OCI-LY7 (cell line): ENCODE measurements around the gene SLAMF1. TPM values are rescaled to one million over a fixed set of nuclear protein-coding genes. Genes with fewer than 3 reads are reported as not detected.
"Not testable (repeated sequence)": the region's sequence is repeated elsewhere in the genome, so short reads cannot be mapped to it uniquely, and the experiment has no call there.

Source experiments
- BruUV-seq: library from RNA; stranded (reverse); fragments of 400-500 nt; replicated peaks from 2 replicates; lab custom pipeline; 2021; lab: Mats Ljungman, UMichigan
- CTCF ChIA-PET: fragments of 300-600 bp; sonication (Branson Sonifier 250); formaldehyde crosslinking; loops from one replicate; lab custom pipeline; 2022; ENCODE audit warnings: antibody characterized with exemption; ENCODE audit not compliant: unreplicated experiment; lab: Charles Lee
- POLR2A ChIA-PET: fragments of 300-600 bp; sonication (Branson Sonifier 250); formaldehyde crosslinking; loops from one replicate; lab custom pipeline; 2022; ENCODE audit warnings: antibody characterized with exemption; lab: Charles Lee
- DNase-seq: peaks from one replicate; pipeline ENCODE4 v3.0.0-alpha.2; 2015; ENCODE audit warnings: low spot score
- H2AFZ ChIP-seq: fragments of 200-600 bp; sonication (generic), shearing (Covaris generic); 2 replicates; pipeline ENCODE4 v1.6.1; 2014; ENCODE audit warnings: mild to moderate bottlenecking, antibody characterized with exemption, low read length, moderate library complexity
- H3K27ac ChIP-seq: fragments of 200-600 bp; sonication (generic); 2 replicates; pipeline ENCODE4 v1.5.1; 2014; ENCODE audit warnings: mixed run types, low read depth, mild to moderate bottlenecking, moderate library complexity, low read length, inconsistent platforms; ENCODE audit not compliant: poor library complexity, severe bottlenecking
- H3K36me3 ChIP-seq: fragments of 200-600 bp; sonication (generic); 2 replicates; pipeline ENCODE4 v1.6.1; 2014; ENCODE audit warnings: mild to moderate bottlenecking, antibody characterized with exemption, low read length, moderate library complexity, mixed read lengths; ENCODE audit not compliant: insufficient read depth
- H3K4me1 ChIP-seq: fragments of 200-600 bp; sonication (generic); 2 replicates; pipeline ENCODE4 v1.5.1; 2014; ENCODE audit warnings: mild to moderate bottlenecking, low read length; ENCODE audit not compliant: insufficient read depth, poor library complexity, severe bottlenecking
- H3K4me2 ChIP-seq: fragments of 200-600 bp; sonication (generic); 2 replicates; pipeline ENCODE4 v1.6.1; 2014; ENCODE audit warnings: mild to moderate bottlenecking, low read length
- H3K4me3 ChIP-seq: fragments of 200-600 bp; sonication (generic); 2 replicates; pipeline ENCODE4 v1.5.1; 2014; ENCODE audit warnings: mild to moderate bottlenecking, low read depth, low read length; ENCODE audit not compliant: poor library complexity, severe bottlenecking
- H3K79me2 ChIP-seq: fragments of 200-600 bp; sonication (generic); 2 replicates; pipeline ENCODE4 v1.6.1; 2016; ENCODE audit warnings: low read depth, mild to moderate bottlenecking, low read length, moderate library complexity, mixed read lengths; ENCODE audit not compliant: insufficient read depth
- H3K9me2 ChIP-seq: fragments of 200-600 bp; sonication (generic); 2 replicates; pipeline ENCODE4 v1.6.1; 2016; ENCODE audit warnings: mild to moderate bottlenecking, low read length, mixed read lengths; ENCODE audit not compliant: insufficient read depth
- H3K9me3 ChIP-seq: fragments of 200-600 bp; sonication (generic); 2 replicates; pipeline ENCODE4 v1.6.1; 2014; ENCODE audit warnings: mild to moderate bottlenecking, mixed run types, low read length, mixed read lengths
- H4K20me1 ChIP-seq: fragments of 200-600 bp; sonication (generic); 2 replicates; pipeline ENCODE4 v1.6.1; 2014; ENCODE audit warnings: mild to moderate bottlenecking, antibody characterized with exemption, low read length, moderate library complexity, mixed read lengths; ENCODE audit not compliant: insufficient read depth
- EZH2phosphoT487 ChIP-seq: fragments of 200-600 bp; sonication (generic); IDR thresholded peaks from 2 replicates; pipeline ENCODE4 v1.6.1; 2018; ENCODE audit warnings: low read depth, borderline replicate concordance, mild to moderate bottlenecking, mixed run types, antibody characterized with exemption, low read length, moderate library complexity, mixed read lengths
- intact Hi-C: fragments of 100-400 bp; cut with micrococcal nuclease; formaldehyde crosslinking; loops from one replicate; pipeline ENCODE4 v1.10.0; 2022; ENCODE audit not compliant: unreplicated experiment
- total RNA-seq, 2 experiments: library from RNA; depleted of rRNA in 1 of 2; stranded (reverse); fragments of >200 nt in 1 of 2; shearing (Covaris generic) in 1 of 2; gene quantifications; 2 replicates each; pipeline ENCODE4 v1.2.3, GENCODE V29; 2014 to 2022
- TF ChIP-seq, protein P1 (sequence below): fragments of 200-600 bp; sonication (generic); conservative IDR thresholded peaks from 2 replicates; pipeline ENCODE4 v1.5.1; 2014; ENCODE audit warnings: mild to moderate bottlenecking, antibody characterized with exemption, low read length, moderate library complexity, mixed read lengths

The SLAMF1 gene
- total RNA-seq, 2 experiments from 2014 or later = 0.32 to 0.72 TPM

DNA sequence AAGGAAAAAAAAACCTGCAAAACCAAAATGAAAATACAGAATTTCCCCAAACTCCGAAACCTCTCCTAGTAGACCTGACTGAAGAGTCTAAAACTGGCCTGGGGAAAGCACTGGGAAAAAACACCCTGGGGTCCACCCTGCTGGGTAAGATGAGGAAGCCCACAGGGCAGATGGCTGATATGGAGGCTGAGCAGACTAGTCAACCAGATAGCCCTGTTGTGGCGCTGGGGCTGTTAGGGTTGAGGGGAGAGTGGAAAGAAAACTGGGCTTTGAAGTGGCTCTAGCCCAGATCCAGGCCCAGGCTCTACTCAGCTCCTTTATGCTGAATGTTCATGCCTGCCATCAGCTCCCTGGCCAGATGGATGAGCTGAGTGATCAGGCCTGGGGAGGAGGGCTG lies 6.8 kb upstream of the SLAMF1 start:
- Histone ChIP-seq H3K4me3 (peak overlapping the region; percentile 61), H2AFZ (no peak overlapping the region), H3K36me3 (peaks cover 4% of the 10 kb centered on the region; the same call in 1 of the 2 replicates), H4K20me1 (no peaks in the 10 kb centered on the region), H3K4me2 (peak overlapping the region; percentile 71), H3K9me2 (no peaks in the 10 kb centered on the region), H3K79me2 (no peaks in the 10 kb centered on the region; the same call in 1 of the 2 replicates), H3K4me1 (peaks cover 86% of the 10 kb centered on the region), H3K9me3 (peaks cover 4% of the 10 kb centered on the region; the same call in 1 of the 2 replicates), H3K27ac (peak overlapping the region; percentile 81)
- ChIA-PET CTCF (interaction anchor here (1.0 kb wide), 1 partner anchor 35 kb away, joined by 3 read pairs; no protein-coding TSS in a partner anchor), POLR2A (interaction anchor here (0.6 to 1.4 kb wide), 7 partner anchors 11 to 523 kb away, joined by 3 to 6 read pairs (median 4); no protein-coding TSS in a partner anchor)
- intact Hi-C loops = loop anchor here (2.0 kb wide), 2 partner anchors 29 to 57 kb away; partner anchors contain the start of gene CD48
- BruUV-seq = no TSS peak
- DNase-seq = peak; percentile 73
- TF ChIP-seq, protein P1, sequence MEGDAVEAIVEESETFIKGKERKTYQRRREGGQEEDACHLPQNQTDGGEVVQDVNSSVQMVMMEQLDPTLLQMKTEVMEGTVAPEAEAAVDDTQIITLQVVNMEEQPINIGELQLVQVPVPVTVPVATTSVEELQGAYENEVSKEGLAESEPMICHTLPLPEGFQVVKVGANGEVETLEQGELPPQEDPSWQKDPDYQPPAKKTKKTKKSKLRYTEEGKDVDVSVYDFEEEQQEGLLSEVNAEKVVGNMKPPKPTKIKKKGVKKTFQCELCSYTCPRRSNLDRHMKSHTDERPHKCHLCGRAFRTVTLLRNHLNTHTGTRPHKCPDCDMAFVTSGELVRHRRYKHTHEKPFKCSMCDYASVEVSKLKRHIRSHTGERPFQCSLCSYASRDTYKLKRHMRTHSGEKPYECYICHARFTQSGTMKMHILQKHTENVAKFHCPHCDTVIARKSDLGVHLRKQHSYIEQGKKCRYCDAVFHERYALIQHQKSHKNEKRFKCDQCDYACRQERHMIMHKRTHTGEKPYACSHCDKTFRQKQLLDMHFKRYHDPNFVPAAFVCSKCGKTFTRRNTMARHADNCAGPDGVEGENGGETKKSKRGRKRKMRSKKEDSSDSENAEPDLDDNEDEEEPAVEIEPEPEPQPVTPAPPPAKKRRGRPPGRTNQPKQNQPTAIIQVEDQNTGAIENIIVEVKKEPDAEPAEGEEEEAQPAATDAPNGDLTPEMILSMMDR = no peak
- TF ChIP-seq EZH2phosphoT487 = no peak

DNA sequence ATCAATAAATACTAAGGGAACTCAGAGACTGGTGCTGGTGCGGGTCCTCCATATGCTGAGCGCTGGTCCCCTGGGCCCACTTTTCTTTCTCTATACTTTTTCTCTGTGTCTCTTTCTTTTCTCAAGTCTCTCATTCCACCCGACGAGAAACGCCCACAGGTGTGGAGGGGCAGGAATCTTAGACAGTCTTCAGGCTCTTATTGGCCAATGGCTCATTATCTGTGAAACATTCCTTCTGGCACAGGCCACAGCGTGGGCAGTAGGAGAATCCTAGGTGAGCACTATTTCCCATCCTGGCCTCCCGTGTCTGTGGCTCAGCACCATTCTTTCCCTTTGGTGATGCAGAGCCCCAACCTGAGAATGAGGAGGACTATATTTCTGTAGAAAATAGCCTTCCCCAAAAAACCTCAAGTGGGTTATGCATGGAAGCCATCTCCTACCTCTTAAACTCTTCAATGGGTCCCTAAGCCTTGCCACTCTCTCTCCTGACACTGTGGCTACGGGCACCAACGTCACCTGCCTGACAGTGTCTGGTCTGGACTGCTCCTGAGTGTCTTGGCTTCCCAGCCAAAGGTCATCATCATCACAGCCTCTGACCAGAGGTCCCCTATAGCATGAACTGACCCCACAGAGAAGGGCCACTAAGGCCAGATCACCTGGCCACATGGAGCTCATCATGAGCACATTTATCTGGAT lies 6.2 kb upstream of the SLAMF1 start:
- POLR2A ChIA-PET = interaction anchor here (0.6 to 1.4 kb wide), 7 partner anchors 11 to 523 kb away, joined by 3 to 6 read pairs (median 4); no protein-coding TSS in a partner anchor
- Histone ChIP-seq H3K27ac (peak overlapping the region; percentile 81), H3K4me2 (peak overlapping the region; percentile 71), H3K79me2 (no peaks in the 10 kb centered on the region; the same call in 1 of the 2 replicates), H3K9me3 (peaks cover 4% of the 10 kb centered on the region; the same call in 1 of the 2 replicates), H4K20me1 (no peaks in the 10 kb centered on the region), H3K4me1 (peaks cover 81% of the 10 kb centered on the region), H2AFZ (no peak overlapping the region), H3K36me3 (peaks cover 4% of the 10 kb centered on the region; the same call in 1 of the 2 replicates), H3K9me2 (no peaks in the 10 kb centered on the region), H3K4me3 (peak overlapping the region; percentile 61)
- intact Hi-C loops = loop anchor here (2.0 kb wide), 2 partner anchors 28 to 58 kb away; partner anchors contain the start of gene CD48
- no peak for TF ChIP-seq EZH2phosphoT487
- TF ChIP-seq, protein P1 = no peak
- no peak for DNase-seq
- BruUV-seq = no TSS peak
- CTCF ChIA-PET = interaction anchor here (1.0 kb wide), 1 partner anchor 35 kb away, joined by 3 read pairs; no protein-coding TSS in a partner anchor

DNA sequence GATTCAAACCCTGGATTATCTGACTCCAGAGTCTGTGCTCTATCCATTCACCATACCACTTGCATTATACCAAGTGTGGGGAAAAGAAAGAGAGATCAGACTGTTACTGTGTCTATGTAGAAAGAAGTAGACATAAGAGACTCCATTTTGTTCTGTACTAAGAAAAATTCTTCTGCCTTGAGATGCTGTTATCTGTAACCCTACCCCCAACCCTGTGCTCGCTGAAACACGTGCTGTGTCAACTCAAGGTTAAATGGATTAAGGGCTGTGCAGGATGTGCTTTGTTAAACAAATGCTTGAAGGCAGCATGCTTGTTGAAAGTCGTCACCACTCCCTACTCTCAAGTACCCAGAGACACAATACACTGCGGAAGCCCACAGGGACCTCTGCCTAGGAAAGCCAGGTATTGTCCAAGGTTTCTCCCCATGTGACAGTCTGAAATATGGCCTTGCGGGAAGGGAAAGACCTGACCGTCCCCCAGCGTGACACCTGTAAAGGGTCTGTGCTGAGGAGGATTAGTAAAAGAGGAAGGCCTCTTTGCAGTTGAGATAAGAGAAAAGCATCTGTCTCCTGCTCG lies 5.3 kb upstream of the SLAMF1 start:
- CTCF ChIA-PET, H3K9me3 ChIP-seq, H4K20me1 ChIP-seq, H3K9me2 ChIP-seq, H3K79me2 ChIP-seq, H3K36me3 ChIP-seq, BruUV-seq: not testable (repeated sequence)
- Histone ChIP-seq H3K4me1 (peaks cover 77% of the 10 kb centered on the region), H3K4me2 (peak overlapping the region; percentile 71), H3K27ac (peak overlapping the region; percentile 81), H3K4me3 (peak overlapping the region; percentile 61), H2AFZ (peak overlapping the region; percentile 66; the same call in 1 of the 2 replicates)
- intact Hi-C loops = loop anchor here (2.0 kb wide), 2 partner anchors 27 to 59 kb away; partner anchors contain the start of gene CD48
- peak; percentile 84 for DNase-seq
- POLR2A ChIA-PET = interaction anchor here (0.5 to 2.1 kb wide), 7 partner anchors 12 to 171 kb away, joined by 3 to 10 read pairs (median 4); no protein-coding TSS in a partner anchor
